HEK293 (cell line): ENCODE measurements around the gene MRPS10.

Source experiments
- CTCF ChIP-seq: fragments of 450-650 bp; formaldehyde crosslinking; IDR thresholded peaks from 2 replicates; pipeline ENCODE4 v1.5.1; 2016; ENCODE audit warnings: missing biosample characterization, missing genetic modification characterization
- ELK4 ChIP-seq: IDR thresholded peaks from 2 replicates; pipeline ENCODE4 v1.6.1; 2011; ENCODE audit warnings: mild to moderate bottlenecking, low read depth, low read length, borderline replicate concordance
- GLI4 ChIP-seq: fragments of 450-650 bp; formaldehyde crosslinking; IDR thresholded peaks from 2 replicates; pipeline ENCODE4 v1.5.1; 2016; ENCODE audit warnings: missing biosample characterization, missing genetic modification characterization
- OVOL3 ChIP-seq: fragments of 450-650 bp; formaldehyde crosslinking; IDR thresholded peaks from 2 replicates; pipeline ENCODE4 v1.5.1; 2016; ENCODE audit warnings: missing biosample characterization, missing genetic modification characterization
- ZBTB8A ChIP-seq: fragments of 450-650 bp; formaldehyde crosslinking; IDR thresholded peaks from 2 replicates; pipeline ENCODE4 v1.5.1; 2016; ENCODE audit warnings: missing biosample characterization, missing genetic modification characterization
- ZNF133 ChIP-seq: fragments of 450-650 bp; formaldehyde crosslinking; IDR thresholded peaks from 2 replicates; pipeline ENCODE4 v1.5.1; 2016; ENCODE audit warnings: missing biosample characterization, missing genetic modification characterization
- ZNF23 ChIP-seq: fragments of 450-650 bp; formaldehyde crosslinking; IDR thresholded peaks from 2 replicates; pipeline ENCODE4 v1.5.1; 2016; ENCODE audit warnings: missing biosample characterization, missing genetic modification characterization, borderline replicate concordance
- ZNF335 ChIP-seq: fragments of 450-650 bp; formaldehyde crosslinking; conservative IDR thresholded peaks from 2 replicates; pipeline ENCODE4 v1.5.1; 2016; ENCODE audit warnings: missing biosample characterization, missing genetic modification characterization
- ZNF600 ChIP-seq: fragments of 450-650 bp; formaldehyde crosslinking; IDR thresholded peaks from 2 replicates; pipeline ENCODE4 v1.5.1; 2016; ENCODE audit warnings: missing biosample characterization, missing genetic modification characterization
- ZNF629 ChIP-seq: fragments of 450-650 bp; formaldehyde crosslinking; IDR thresholded peaks from 2 replicates; pipeline ENCODE4 v1.5.1; 2017; ENCODE audit warnings: missing biosample characterization, missing genetic modification characterization
- ZNF639 ChIP-seq: fragments of 450-650 bp; formaldehyde crosslinking; IDR thresholded peaks from 2 replicates; pipeline ENCODE4 v1.5.1; 2016; ENCODE audit warnings: missing biosample characterization, missing genetic modification characterization
- ZNF677 ChIP-seq: fragments of 450-650 bp; IDR thresholded peaks from 2 replicates; pipeline ENCODE4 v1.5.0; 2018; ENCODE audit warnings: missing biosample characterization, mild to moderate bottlenecking, missing genetic modification characterization, moderate library complexity

GRCh38 chr6:42197555-42198362, 19.9 kb downstream of the MRPS10 start:
- TF ChIP-seq GLI4 (tag by site-specific recombination): no peak
- no peak for TF ChIP-seq CTCF (tag by site-specific recombination)
- no peak for TF ChIP-seq ZNF335 (tag by site-specific recombination)
- no peak for TF ChIP-seq ELK4
- TF ChIP-seq ZNF133: no peak
- TF ChIP-seq ZNF629: no peak
- TF ChIP-seq ZNF23 (tag by site-specific recombination): no peak
- TF ChIP-seq OVOL3 (tag by site-specific recombination): no peak
- peak; percentile 28; the same call in 1 of the 2 replicates for TF ChIP-seq ZNF600 (tag by site-specific recombination)
- TF ChIP-seq ZBTB8A: no peak
- TF ChIP-seq ZNF639: no peak
- no peak for TF ChIP-seq ZNF677 (tag by site-specific recombination)
